ENCODE data around the gene TOMM20L. TPM values are rescaled to one million over a fixed set of nuclear protein-coding genes. Genes with fewer than 3 reads are reported as not detected.
A peak's percentile ranks its signal among the peaks of the same experiment; 100 is the strongest.

The TOMM20L gene
- 0.22 TPM for polyA plus RNA-seq (2013, experiment 1 of 2)
- polyA plus RNA-seq (2013, experiment 2 of 2) = 0.21 TPM

GRCh38 chr14:58395812-58396788 lies at the start of gene TOMM20L:
Gene TOMM20L, plus strand, starts transcription at chr14:58395930. Its CDS starts 28 bp downstream, at chr14:58395958.
- H4K8ac ChIP-seq (ENCODE audit: low read depth, low read length) = no peak within 1 kb of the TSS

GRCh38 chr14:58353516-58354299 lies 42.0 kb upstream of the TOMM20L start:
- Histone ChIP-seq H3K4me2 (ENCODE audit: insufficient read depth, low read length, poor library complexity, severe bottlenecking) (no peak overlapping the region), H3K79me1 (ENCODE audit: low read depth, low read length) (no peaks in the 10 kb centered on the region), H3K4ac (ENCODE audit: low read length) (no peak overlapping the region), H2BK5ac (ENCODE audit: low read length) (no peak overlapping the region), H3K27ac (replicated peaks; ENCODE audit: low read length) (no peak overlapping the region), H3K18ac (ENCODE audit: low read length) (no peak overlapping the region), H3K4me1 (ENCODE audit: control insufficient read depth in 2 of 2, insufficient read depth in 1 of 2, low read depth in 1 of 2, low read length in 2 of 2) (no peaks in the 10 kb centered on the region), H3K23ac (ENCODE audit: low read depth, low read length, poor library complexity) (no peak overlapping the region), H2BK15ac (ENCODE audit: low read length) (no peak overlapping the region), H4K91ac (ENCODE audit: low read depth, low read length, poor library complexity) (no peak overlapping the region), H2AK5ac (ENCODE audit: low read depth, low read length) (no peak overlapping the region), H3K36me3 (replicated peaks in 1 of 2; ENCODE audit: control insufficient read depth in 2 of 2, insufficient read depth in 2 of 2, low read length in 2 of 2) (peaks cover 9 to 92% of the 10 kb centered on the region in 2 donors), H2AFZ (ENCODE audit: low read length) (no peak overlapping the region), H3K27me3 (ENCODE audit: control insufficient read depth in 3 of 3, insufficient read depth in 3 of 3, low read depth in 1 of 3, low read length in 3 of 3) (no peaks in the 10 kb centered on the region), H3K9ac (ENCODE audit: low read depth, low read length, poor library complexity) (no peak overlapping the region), H3K9me3 (replicated peaks in 1 of 2; ENCODE audit: control insufficient read depth in 2 of 2, insufficient read depth in 1 of 2, low read depth in 1 of 2, low read length in 2 of 2) (no peaks in the 10 kb centered on the region), H2BK12ac (ENCODE audit: low read length) (no peak overlapping the region), H3K4me3 (ENCODE audit: low read length in 2 of 2) (no peak overlapping the region), H2BK120ac (ENCODE audit: low read depth, low read length) (no peak overlapping the region), H4K8ac (ENCODE audit: low read depth, low read length) (no peak overlapping the region), H3K14ac (ENCODE audit: low read length) (no peak overlapping the region)
- DNase-seq (ENCODE audit: low spot score) = no peak
- WGBS, 2 donors (ENCODE audit: extremely low coverage in 2 of 2, insufficient read length in 2 of 2, insufficient replicate concordance in 1 of 2) = no CpG with 5 or more reads among the region's 4 CpGs

More at GRCh38 chr14:58395812-58396788, at the start of gene TOMM20L:
- Histone ChIP-seq H2AFZ (ENCODE audit: low read length) (peak within 1 kb of the TSS; percentile 83), H2BK5ac (ENCODE audit: low read length) (no peak within 1 kb of the TSS), H3K36me3 (replicated peaks in 1 of 2; ENCODE audit: control insufficient read depth in 2 of 2, insufficient read depth in 2 of 2, low read length in 2 of 2) (no peaks in the 10 kb centered on the region), H3K14ac (ENCODE audit: low read length) (no peak within 1 kb of the TSS), H3K4me1 (ENCODE audit: control insufficient read depth in 2 of 2, insufficient read depth in 1 of 2, low read depth in 1 of 2, low read length in 2 of 2) (peaks cover 0 to 5% of the 10 kb centered on the region in 2 donors), H2BK15ac (ENCODE audit: low read length) (no peak within 1 kb of the TSS), H3K4me2 (ENCODE audit: insufficient read depth, low read length, poor library complexity, severe bottlenecking) (peak within 1 kb of the TSS; percentile 86), H3K27me3 (ENCODE audit: control insufficient read depth in 3 of 3, insufficient read depth in 3 of 3, low read depth in 1 of 3, low read length in 3 of 3) (peaks cover 0 to 2% (median 0%) of the 10 kb centered on the region in 3 experiments), H3K4me3 (ENCODE audit: low read length in 2 of 2) (peak within 1 kb of the TSS in 1 of 2 donors; percentile 75), H3K4ac (ENCODE audit: low read length) (no peak within 1 kb of the TSS), H3K9ac (ENCODE audit: low read depth, low read length, poor library complexity) (peak within 1 kb of the TSS; percentile 82), H3K79me1 (ENCODE audit: low read depth, low read length) (no peaks in the 10 kb centered on the region), H4K91ac (ENCODE audit: low read depth, low read length, poor library complexity) (peak within 1 kb of the TSS; percentile 34), H3K27ac (replicated peaks; ENCODE audit: low read length) (no peak within 1 kb of the TSS), H2AK5ac (ENCODE audit: low read depth, low read length) (no peak within 1 kb of the TSS), H3K18ac (ENCODE audit: low read length) (peak within 1 kb of the TSS; percentile 96), H2BK12ac (ENCODE audit: low read length) (no peak within 1 kb of the TSS), H3K23ac (ENCODE audit: low read depth, low read length, poor library complexity) (peak within 1 kb of the TSS; percentile 0), H2BK120ac (ENCODE audit: low read depth, low read length) (no peak within 1 kb of the TSS), H3K9me3 (replicated peaks in 1 of 2; ENCODE audit: control insufficient read depth in 2 of 2, insufficient read depth in 1 of 2, low read depth in 1 of 2, low read length in 2 of 2) (no peaks in the 10 kb centered on the region)
- DNase-seq (ENCODE audit: low spot score) = peak; percentile 75
- WGBS, 2 donors (ENCODE audit: extremely low coverage in 2 of 2, insufficient read length in 2 of 2, insufficient replicate concordance in 1 of 2) = no CpG with 5 or more reads among the region's 86 CpGs

- no peak overlapping the region for H4K91ac ChIP-seq (ENCODE audit: low read depth, low read length, poor library complexity)
- no peaks in the 10 kb centered on the region for H3K9me3 ChIP-seq (replicated peaks in 1 of 2; ENCODE audit: control insufficient read depth in 2 of 2, insufficient read depth in 1 of 2, low read depth in 1 of 2, low read length in 2 of 2)
- H2BK120ac ChIP-seq (ENCODE audit: low read depth, low read length) = no peak overlapping the region
- no peak overlapping the region for H3K9ac ChIP-seq (ENCODE audit: low read depth, low read length, poor library complexity)
- no peak overlapping the region for H3K4me3 ChIP-seq (ENCODE audit: low read length in 2 of 2)
- H2BK12ac ChIP-seq (ENCODE audit: low read length) = no peak overlapping the region
- no peak overlapping the region for H2BK15ac ChIP-seq (ENCODE audit: low read length)
- H2AK5ac ChIP-seq (ENCODE audit: low read depth, low read length) = no peak overlapping the region
- no peaks in the 10 kb centered on the region for H3K27me3 ChIP-seq (ENCODE audit: control insufficient read depth in 3 of 3, insufficient read depth in 3 of 3, low read depth in 1 of 3, low read length in 3 of 3)
- no peak overlapping the region for H3K4ac ChIP-seq (ENCODE audit: low read length)
- WGBS, 2 donors (ENCODE audit: extremely low coverage in 2 of 2, insufficient read length in 2 of 2, insufficient replicate concordance in 1 of 2) = no CpG with 5 or more reads among the region's 2 CpGs
- peaks cover 13 to 92% of the 10 kb centered on the region in 2 donors for H3K36me3 ChIP-seq (replicated peaks in 1 of 2; ENCODE audit: control insufficient read depth in 2 of 2, insufficient read depth in 2 of 2, low read length in 2 of 2)
- H3K23ac ChIP-seq (ENCODE audit: low read depth, low read length, poor library complexity) = no peak overlapping the region
- no peak for DNase-seq (ENCODE audit: low spot score)
- no peak overlapping the region for H2BK5ac ChIP-seq (ENCODE audit: low read length)
- no peaks in the 10 kb centered on the region for H3K4me1 ChIP-seq (ENCODE audit: control insufficient read depth in 2 of 2, insufficient read depth in 1 of 2, low read depth in 1 of 2, low read length in 2 of 2)
- H2AFZ ChIP-seq (ENCODE audit: low read length) = no peak overlapping the region
- H3K4me2 ChIP-seq (ENCODE audit: insufficient read depth, low read length, poor library complexity, severe bottlenecking) = no peak overlapping the region
- no peaks in the 10 kb centered on the region for H3K79me1 ChIP-seq (ENCODE audit: low read depth, low read length)
- H4K8ac ChIP-seq (ENCODE audit: low read depth, low read length) = no peak overlapping the region
- no peak overlapping the region for H3K27ac ChIP-seq (replicated peaks; ENCODE audit: low read length)
- no peak overlapping the region for H3K18ac ChIP-seq (ENCODE audit: low read length)
- no peak overlapping the region for H3K14ac ChIP-seq (ENCODE audit: low read length)
These were observed 40.9 kb upstream of the TOMM20L start for GRCh38 chr14:58354808-58355207.

Measured in neuronal stem cell (in vitro differentiated cells).